T follicular helper cell (primary cell): Measurements from ENCODE around the gene ZNF578.
"Not testable (repeated sequence)": the region's sequence is repeated elsewhere in the genome, so short reads cannot be mapped to it uniquely, and the experiment has no call there.

ENCODE experiments used
- DNase-seq: peaks from one replicate; pipeline ENCODE4 v3.0.0-alpha.2; 2020; ENCODE audit warnings: low read depth
- total RNA-seq, 2 experiments: gene quantifications; one replicate each; lab custom pipeline; 2026; lab: John Stamatoyannopoulos, UW

The ZNF578 gene
- total RNA-seq: 0.48 to 0.90 reads per million in 2 experiments

DNA sequence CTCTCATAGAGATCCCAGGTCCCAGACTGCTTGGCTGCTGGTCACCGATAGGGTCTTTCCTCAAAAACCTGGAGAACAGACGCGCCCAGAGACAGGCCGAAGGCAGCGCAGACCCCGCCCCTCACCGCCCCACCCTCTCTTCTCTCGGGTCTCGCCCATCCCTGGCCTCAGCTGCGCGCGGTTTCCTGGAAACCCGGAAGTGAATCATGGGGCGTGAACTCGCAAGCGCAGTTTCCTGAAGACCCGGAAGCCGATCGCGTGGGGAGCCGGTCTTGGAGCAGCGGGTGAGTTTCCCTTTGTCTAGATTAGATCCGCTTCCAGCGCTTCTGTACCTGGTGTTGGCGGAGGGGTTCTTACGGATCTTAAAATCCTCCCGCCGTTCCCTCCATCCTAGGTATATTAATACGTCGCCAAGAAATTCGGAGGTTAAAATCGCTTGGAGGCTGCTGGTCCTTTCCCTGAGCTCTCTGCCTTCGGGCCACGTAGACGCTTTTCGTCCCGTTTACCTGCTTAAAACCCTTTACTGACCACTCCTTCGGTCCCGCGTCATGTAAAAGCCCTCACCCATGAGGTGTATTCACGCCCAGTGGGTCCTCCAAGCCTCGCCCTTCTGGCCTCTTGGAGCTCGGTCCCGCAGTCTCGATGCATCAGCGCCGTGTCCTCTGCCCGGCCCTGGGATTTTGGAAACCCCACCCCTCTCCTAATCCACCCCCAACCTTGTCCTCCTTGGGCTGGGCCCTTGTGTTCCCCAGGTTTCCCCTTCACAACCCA, at the start of gene ZNF578:
Gene ZNF578 (plus strand): TSS at position 230 of the 771 bp plus-strand sequence. CDS start 48,293 bp downstream, outside the sequence.
- peak; percentile 34 for DNase-seq

DNA sequence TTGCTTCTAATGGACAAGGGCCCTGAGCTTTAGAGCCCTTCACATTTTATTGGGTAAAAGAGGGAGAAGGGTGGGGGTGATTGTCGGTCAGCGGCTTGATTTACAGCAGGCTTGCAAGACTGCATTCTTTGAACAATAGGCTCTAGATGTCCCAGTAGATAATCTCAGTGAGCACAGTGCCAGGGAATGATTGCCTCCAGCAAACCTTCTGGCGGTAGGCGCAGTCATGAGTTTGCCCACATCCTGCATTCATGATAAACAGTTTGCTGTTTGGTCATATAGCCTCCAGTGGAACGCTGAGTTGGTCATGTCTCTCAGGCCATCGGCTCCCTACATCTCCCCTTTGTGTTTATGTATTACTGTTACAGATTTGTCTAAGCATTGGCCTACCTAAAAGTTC, 43.1 kb upstream of the ZNF578 start:
- DNase-seq: no peak

DNA sequence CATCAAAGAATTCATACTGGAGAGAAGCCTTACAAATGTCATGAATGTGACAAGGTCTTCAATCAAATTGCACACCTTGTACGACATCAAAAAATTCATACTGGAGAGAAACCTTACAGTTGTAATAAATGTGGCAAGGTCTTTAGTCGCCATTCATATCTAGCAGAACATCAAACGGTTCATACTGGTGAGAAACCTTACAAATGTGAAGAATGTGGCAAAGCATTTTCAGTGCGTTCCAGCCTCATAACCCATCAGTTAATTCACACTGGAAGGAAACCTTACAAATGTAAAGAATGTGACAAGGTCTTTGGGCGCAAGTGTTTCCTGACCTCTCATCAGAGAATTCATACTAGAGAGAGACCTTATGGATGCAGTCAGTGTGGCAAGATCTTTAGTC, 37.6 kb upstream of the ZNF578 start:
- no peak for DNase-seq

DNA sequence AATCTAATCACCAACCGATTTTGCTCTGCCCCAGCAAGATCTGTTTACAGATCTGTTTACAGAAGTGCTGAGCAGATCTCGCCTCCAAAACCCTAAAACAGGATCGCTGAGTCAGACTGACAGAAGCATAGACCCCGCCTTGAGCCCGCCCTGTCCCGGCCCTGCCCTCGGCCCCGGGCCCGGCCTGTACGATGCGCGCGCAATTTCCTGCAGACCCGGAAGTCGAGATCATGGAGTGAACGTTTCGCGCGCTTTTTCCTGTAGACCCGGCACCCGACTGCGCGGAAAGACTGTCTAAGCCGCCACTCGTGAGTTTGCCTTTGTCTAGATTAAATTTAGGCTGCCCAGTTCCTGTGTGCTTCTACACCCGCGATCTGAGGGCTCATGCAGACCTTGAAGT, 24.4 kb upstream of the ZNF578 start, which contains the start of gene ZNF534:
Gene ZNF534 (plus strand): TSS at position 212 of the 400 bp plus-strand sequence. CDS start 2,327 bp downstream, outside the sequence.
- no peak for DNase-seq

DNA sequence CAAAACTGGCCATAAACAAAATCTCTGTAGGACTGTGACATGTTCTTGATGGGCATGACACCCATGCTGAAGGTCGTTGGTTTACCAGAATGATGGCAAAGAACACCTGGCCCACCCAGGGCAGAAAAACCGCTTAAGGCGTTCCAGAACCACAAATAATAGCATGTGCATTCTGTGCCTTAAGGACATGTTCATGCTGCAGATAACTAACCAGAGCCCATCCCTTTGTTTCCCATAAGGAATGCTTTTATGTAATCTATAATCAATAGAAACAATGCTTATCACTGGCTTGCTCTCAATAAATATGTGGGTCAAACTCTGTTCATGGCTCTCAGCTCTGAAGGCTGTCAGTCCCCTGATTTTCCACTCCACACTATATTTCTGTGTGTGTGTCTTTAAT, 11.2 kb upstream of the ZNF578 start:
- no peak for DNase-seq

DNA sequence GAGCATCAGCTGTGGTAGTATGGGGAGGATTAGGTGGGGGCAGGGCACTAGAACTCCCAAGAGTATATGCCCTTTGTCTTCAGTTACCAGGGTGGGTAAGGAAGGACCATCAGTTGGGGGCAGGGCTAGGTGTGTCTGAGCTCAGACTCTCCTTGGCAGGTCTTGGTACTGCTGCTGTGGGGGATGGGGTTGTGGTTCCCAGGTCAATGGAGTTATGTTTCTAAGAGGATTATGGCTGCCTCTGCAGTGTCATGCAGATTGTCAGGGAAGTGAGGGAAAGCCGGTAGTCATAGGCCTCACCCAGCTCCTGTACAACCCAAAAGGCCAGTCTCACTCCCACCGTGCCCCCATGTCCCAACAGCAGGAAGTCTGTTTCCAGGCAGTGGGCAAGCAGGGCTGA, 8.8 kb upstream of the ZNF578 start:
- DNase-seq: no peak

DNA sequence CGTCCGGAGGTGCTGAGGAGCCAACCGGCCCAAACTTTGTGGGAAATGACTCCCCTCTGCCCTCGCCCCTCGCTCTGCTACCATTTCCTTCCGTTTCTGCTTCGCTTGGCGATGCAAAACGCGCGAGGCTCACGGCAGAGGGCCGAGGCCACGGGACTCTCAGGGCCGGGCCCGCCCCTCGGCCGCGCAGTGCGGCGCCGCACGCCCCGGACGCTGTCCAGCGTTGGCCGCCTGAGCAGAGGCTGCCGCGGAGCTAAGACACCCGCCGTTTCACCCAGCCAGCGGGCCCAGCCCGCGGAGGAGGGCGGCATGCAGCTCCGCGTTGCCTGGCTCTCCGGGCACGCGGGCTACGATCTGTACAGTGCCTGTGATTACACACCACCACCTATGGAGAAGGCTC, 2.1 kb upstream of the ZNF578 start:
- DNase-seq: no peak

DNA sequence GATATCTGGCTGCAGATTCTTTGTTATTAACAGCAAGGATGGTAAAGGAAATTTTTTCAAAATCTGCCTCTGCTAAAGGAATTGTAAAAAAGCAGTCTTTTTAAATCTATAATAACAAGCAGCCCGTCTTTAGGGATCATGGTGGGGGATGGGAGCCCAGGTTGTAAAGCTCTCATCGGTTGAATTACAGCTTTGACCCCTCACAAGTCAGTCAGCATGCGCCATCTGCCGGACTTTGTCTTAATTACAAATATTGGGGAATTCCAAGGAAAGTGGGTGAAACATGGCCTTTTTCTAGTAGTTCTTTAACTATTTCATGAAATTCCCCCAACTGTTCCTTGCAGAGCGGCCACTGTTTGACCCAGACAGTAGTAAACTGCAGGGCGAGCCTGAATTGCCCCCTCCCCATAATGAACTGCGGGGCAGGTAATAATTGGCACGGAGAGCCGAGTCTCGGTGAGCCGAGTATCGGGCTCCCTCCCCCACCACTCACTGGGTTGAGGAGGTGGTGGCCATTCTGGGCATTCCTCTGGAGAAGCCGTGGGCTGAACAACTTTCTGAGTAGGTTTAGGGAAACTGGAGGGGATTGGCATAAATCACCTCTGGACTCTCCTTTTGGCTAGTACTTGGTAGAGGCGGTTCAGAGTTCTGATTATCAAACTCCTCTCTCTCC, 11.6 kb downstream of the ZNF578 start:
- DNase-seq: no peak

DNA sequence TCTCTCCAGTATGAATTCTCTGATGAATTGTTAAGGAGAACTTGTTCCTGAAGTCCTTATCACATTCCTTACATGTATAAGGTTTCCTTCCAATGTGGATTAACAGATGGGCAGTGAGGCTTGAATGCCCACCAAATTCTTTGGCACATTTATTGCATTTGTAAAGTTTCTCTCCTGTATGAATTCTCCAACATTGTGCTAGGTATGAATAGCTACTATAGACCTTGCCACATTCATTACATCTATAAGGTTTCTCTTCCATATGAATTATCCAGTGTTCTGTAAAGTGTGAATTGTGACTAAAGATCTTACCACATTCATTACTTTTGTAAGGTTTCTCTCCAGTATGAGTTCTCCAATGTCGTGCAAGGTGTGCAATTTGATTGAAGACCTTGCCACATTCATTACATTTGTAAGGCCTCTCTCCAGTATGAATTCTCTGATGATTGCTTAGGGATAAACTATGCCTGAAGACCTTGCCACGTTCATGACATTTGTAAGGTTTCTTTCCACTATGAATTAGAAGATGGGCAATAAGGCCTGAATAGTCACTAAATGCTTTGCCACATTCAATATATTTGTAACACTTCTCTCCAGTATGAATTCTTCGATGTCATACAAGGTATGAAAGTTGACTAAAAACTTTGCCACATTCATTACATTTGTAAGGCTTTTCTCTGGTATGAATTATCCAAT, 20.4 kb downstream of the ZNF578 start:
- DNase-seq: no peak

DNA sequence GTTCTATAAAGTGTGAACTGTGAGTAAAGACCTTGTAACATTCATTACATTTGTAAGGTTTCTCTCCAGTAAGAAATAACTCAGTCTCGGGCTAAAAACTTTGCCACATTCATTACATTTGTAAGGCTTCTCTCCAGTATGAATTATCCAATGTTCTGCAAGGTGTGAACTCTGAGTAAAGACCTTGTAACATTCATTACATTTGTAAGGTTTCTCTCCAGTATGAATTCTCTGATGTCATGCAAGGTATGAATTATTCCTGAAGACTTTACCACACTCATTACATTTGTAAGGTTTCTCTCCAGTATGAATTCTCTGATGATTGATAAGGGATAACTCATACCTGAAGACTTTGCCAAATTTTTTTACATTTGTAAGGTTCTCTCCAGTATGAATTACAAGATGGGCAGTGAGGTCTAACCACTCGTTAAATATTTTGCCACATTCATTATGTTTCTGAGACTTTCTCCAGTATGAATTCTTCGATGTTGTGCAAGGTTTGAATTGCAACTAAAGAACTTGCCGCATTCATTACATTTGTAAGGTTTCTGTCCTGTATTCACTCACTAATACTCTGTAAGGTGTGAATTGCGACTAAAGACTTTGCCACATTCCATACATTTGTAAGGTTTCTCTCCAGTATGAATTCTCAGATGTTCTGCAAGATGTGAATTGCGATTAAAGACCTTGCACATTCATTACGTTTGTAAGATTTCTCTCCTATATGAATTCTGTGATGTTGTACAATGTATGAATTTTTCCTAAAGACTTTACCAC, 21.2 kb downstream of the ZNF578 start:
- no peak for DNase-seq

DNA sequence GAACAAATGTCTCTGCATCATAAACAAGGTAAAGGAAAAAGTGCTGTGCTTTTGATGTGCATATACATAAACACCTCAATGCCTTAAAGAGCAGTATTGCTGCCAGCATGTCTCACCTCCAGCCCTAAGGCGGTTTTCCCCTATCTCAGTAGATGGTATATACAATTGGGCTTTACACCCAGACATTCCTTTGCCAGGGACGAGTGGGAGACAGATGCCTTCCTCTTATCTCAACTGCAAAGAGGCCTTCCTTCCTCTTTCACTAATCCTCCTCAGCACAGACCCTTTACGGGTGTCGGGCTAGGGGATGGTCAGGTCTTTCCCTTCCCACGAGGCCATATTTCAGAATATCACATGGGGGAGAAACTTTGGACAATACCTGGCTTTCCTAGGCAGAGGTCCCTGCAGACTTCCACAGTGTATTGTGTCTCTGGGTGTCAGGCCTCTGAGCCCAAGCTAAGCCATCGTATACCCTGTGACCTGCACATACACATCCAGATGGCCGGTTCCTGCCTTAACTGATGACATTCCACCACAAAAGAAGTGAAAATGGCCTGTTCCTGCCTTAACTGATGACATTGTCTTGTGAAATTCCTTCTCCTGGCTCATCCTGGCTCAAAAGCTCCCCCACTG, 30.9 kb downstream of the ZNF578 start:
- DNase-seq: not testable (repeated sequence)

DNA sequence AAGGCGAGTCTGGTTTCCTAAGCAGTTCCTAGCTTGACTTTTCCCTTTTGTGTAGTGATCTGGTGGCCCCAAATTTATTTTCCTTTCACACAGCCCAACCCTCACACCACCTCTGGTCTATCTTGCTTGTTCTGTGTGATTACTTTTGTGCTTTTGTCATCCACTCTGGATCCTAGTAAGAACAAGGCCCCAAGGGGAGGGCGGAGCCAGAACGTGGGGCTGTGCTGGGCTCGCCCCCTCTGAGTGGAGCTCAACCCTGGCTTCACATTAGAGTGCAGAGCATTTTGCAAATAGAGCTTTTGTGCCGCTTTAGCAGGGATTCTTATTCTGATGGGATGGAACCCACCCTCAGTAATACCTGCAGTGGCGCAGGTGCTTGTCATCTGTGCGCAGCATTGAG, 31.7 kb downstream of the ZNF578 start:
- not testable (repeated sequence) for DNase-seq

DNA sequence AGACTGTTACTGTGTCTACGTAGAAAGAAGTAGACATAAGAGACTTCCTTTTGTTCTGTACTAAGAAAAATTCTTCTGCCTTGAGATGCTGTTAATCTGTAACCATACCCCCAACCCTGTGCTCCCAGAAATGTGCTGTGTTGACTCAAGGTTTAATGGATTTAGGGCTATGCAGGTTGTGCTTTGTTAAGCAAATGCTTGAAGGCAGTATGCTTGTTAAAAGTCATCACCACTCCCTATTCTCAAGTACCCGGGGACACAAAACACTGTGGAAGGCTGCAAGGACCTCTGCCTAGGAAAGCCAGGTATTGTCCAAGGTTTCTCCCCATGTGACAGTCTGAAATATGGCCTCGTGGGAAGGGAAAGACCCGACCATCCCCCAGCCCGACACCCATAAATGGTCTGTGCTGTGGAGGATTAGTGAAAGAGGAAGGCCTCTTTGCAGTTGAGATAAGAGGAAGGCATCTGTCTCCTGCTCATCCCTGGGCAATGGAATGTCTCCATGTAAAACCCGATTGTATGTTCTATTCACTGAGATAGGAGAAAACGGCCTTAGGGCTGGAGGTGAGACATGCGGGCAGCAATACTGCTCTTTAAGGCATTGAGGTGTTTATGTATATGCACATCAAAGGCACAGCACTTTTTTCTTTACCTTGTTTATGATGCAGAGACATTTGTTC, 32.3 kb downstream of the ZNF578 start:
- not testable (repeated sequence) for DNase-seq

DNA sequence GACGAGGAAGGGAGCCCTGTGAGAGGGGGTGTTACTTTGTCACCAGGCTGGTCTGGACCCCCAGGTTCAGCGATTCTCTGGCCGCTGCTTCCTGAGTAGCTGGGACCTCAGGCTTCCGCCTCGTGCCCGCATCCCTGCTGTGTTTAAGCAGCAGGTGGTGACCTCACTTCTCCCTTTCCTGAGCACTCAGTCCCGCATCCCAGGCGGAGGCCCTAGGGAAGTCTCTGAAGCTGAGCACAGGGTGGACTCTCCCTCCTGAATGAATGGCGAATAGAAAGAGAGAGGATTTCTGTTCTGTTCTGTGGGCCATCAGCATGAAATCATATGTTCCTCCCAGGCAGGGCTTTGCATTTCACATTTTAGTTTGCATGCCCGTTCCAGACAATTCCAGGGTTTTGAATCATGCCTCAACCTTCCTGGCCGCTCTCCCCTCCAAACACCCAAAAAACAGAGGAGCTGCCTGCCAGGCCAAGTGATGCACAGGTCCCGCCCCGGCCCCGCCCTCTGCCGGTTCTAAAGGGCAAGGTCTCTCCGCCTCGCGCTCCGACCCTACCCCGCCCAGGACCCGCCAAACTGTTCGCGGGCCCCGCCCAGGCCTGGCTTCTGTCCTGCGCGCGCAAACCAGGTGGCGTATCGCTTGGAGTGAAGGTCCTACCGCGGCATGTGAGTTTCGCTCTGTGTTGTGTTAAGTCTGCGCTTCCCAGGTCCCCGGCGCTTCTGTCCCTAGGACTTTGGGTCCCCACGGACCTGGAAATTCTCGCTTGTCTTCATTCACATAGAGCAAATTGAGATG, 39.0 kb downstream of the ZNF578 start:
- DNase-seq: no peak

DNA sequence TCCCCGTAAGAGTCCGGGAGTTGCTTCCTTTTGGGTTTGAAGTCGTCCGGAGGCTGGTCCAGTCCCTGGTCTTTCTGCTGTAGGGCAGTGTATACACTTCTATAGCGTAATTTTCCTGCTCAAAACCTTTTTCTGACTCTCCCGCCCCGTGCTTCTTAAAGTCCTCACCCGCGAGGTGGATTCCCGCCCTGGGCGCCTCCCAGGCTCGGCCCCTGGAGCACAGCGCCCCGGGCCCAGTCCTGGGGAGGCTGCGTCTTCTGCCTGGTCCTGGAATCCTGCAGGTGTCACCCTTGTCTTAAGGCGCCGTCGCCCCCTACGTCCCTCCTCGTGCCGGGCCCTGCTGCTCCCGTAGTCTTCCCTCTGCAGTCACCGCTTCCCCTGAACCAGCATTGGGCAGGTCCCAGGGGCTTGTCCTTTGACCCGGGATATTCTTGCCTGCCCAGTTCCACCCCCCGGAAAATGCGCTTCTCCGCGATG, 39.7 kb downstream of the ZNF578 start:
- DNase-seq: no peak

DNA sequence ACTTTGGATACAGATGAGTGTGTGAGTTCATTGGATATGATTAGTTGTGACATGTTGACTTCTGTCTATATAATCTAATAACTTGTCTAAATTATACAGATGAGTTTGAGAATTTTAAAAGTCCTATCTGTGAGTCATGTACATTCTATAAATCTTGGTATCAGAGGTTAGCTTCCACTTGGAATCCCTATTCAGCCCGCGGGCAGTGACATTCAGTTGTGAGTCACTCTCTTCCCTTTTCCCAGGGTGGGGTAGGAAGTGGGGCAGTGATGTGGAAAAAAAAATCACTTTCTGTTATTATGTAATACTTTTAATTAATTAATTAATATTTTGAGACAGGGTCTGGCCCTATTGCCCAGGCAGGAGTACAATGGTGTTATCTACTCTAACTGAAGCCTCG, 41.2 kb downstream of the ZNF578 start:
- DNase-seq: no peak

DNA sequence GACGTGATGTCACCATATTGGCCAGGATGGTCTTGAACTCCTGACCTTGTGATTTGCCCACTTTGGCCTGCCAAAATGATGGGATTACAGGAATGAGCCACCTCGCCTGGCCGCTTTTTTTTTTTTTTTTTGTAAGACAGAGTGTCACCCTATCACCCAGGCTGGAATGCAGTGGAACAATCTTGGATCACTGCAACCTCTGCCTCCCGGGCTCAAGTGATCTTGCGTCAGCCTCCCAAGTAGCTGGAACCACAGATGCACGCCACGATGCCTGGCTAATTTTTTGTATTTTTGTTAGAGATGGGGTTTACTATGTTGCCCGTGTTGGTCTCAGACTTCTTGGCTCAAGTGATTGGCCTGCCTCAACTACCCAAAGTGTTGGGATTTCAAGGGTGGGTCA, 45.2 kb downstream of the ZNF578 start:
- no peak for DNase-seq

DNA sequence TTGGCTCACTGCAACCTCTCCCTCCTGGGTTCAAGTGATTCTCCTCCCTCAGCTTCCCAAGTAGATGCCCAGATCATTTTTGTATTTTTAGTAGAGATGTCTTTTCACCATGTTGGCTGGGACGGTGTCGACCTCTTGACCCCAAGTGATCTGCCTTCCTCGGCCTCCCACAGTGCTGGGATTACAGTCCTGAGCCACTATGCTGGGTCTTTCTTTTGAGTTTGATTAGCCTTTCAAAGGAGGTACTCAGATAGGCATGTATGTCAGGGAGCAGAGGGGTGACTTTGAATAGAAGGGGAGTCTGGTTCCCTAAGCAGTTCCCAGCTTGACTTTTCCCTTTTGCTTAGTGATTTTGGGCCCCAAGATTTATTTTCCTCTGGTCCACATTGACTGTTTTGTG, 47.1 kb downstream of the ZNF578 start:
- DNase-seq: not testable (repeated sequence)

DNA sequence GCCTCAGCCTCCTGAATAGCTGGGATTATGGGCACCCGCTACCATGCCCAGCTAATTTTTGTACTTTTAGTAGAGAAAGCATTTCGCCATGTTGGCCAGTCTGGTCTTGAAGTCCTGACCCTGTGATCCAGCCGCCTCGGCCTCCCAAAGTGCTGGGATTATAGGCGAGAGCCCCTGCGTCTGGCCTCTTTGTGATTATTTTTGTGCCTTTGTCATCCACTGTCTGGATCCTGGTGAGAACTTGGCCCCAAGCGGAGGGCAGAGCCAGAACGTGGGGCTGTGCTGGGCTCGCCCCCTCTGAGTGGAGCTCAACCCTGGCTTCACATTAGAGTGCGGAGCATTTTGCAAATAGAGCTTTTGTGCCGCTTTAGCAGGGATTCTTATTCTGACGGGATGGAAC, 47.6 kb downstream of the ZNF578 start:
- DNase-seq: not testable (repeated sequence)

DNA sequence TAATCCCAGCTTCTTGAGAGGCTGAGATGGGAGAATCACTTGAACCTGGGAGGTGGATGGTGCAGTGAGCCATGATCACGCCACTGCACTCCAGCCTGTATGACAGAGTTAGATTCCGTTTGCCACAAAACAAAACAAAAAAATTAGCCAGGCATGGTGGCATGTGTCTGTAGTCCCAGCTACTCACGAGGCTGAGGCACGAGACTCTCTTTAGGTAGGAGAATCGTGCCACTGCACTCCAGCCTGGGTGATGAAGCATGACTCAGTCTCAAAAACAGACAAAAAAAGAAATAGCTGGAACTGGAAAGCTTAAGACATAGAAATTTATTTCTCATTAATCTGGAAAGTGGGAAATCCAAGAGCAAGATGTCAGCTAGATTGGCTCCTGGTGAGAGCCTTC, 53.9 kb downstream of the ZNF578 start:
- DNase-seq: no peak
